Posterior cingulate gyrus (tissue), 11 donors: ENCODE data around the gene TLL2.
A peak's percentile ranks its signal among the peaks of the same experiment; 100 is the strongest.

Experiments used
- DNase-seq, 10 donors: peaks; one replicate each; pipeline versions ENCODE4 v3.0.0 to v3.0.0-alpha.2; 2020 to 2021; ENCODE audit warnings: mixed read lengths in 3 of 10
- intact Hi-C: fragments of 100-400 bp; cut with DNase I; formaldehyde crosslinking; loops from one replicate; pipeline ENCODE4 v1.15.1; 2023

Gene TLL2

DNA sequence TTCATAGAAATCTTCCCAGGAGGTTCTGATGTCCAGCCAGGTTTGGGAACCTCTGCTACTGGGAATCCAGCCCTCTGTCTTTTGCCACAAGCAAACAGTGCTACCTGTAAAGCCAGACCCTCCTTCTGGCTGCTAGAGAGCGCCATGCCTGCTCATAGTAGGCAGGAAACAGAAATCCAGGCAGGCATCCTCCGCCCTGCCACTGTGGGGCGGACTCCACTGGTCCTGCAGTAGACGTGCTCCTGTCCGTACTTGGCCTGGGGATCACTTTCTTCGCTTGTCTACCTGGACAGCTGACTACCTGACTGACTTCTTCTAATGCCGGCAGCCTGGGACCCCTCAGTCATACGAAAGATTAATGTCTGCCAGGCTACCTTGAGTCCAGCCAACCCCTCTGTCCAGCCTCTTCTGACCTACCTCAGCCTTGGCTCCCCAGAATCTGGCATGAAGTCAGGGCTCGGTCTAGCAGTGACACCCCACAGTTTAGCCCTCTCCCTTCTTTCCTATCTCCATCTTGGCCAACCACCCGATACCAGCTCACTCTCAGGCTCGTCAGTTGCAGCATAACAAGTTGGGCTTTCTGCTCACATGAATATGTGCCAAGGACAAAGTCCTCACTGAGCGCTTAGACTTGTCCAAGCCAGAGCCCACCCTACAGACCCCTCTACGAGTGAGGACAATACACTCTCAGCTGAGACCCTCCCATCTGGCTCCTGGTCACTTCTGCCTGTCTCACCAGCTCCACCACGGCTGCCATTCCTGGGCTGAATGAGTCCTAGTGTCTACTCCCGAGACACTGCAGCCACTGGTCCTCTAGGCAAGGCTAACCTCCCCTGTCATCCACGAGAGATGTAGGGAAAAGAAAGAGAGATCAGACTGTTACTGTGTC, 111.1 kb downstream of the TLL2 start:
- DNase-seq, result no peak
- intact Hi-C loops, result no loop called here

DNA sequence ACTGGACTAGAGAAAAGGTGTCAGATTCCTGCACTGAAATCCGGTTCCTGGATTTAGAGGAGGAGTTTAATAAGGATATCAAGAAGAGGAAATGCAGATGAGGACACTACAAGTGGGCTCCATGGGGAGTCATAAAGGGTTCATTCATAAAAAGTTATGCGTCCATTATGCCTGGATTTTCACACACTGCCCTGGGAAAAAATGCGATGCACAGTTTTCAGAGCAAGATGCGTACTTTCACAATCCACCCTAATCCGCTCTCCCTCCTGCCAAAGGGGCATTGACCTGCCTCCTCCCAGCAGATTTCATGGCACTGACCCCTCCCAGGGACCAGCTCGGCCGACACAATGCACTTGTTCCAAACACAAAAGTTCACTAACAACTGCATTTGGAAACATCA, 112.7 kb downstream of the TLL2 start:
- peak in 2 of 10 donors; percentile 38 to 86 for DNase-seq
- intact Hi-C loops, result no loop called here

DNA sequence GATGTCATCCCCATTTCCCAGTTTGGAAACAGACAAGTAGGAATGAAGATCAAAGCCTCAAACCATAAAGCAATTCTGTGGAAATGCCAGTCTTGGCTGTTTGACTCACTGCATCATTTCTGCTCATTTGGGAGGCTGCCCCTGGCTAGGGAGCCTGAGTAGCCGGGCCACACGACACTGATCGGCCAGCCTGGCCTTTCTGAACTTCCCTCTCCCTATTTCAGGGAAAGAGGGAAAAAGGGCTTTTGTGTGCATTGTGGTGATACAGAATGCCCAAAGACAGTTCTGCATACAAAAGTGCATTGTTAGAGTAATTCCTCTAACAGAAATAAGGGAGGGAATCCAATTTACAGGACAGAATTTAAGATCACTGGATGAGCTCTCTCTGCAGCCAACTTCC, 113.3 kb downstream of the TLL2 start:
- intact Hi-C loops, result no loop called here
- peak in 6 of 10 donors; percentile 32 to 92 (median 66) for DNase-seq

DNA sequence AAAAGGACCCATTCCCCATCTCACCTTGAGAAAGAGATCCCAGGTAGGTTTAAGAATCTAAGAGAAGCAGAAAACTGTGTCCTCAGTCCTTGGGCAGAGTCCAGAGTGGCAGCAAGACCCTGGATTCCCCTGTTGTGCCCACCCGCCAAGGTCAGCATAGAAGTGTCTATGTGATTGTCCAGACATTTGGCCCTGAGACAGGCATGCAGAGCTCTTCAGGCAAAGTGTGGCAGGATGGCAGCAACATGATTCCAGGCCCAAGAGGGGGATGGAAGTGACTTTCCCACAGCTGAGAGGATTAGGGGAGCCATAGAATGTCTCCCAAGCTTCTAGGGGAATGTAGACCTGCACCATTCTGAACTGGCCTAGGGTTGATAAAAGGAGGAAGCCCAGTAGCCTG, 115.8 kb downstream of the TLL2 start:
- DNase-seq, result no peak
- intact Hi-C loops, result loop anchor here (5.0 kb wide), 2 partner anchors 159 to 434 kb away; partner anchors contain the start of gene LCOR

DNA sequence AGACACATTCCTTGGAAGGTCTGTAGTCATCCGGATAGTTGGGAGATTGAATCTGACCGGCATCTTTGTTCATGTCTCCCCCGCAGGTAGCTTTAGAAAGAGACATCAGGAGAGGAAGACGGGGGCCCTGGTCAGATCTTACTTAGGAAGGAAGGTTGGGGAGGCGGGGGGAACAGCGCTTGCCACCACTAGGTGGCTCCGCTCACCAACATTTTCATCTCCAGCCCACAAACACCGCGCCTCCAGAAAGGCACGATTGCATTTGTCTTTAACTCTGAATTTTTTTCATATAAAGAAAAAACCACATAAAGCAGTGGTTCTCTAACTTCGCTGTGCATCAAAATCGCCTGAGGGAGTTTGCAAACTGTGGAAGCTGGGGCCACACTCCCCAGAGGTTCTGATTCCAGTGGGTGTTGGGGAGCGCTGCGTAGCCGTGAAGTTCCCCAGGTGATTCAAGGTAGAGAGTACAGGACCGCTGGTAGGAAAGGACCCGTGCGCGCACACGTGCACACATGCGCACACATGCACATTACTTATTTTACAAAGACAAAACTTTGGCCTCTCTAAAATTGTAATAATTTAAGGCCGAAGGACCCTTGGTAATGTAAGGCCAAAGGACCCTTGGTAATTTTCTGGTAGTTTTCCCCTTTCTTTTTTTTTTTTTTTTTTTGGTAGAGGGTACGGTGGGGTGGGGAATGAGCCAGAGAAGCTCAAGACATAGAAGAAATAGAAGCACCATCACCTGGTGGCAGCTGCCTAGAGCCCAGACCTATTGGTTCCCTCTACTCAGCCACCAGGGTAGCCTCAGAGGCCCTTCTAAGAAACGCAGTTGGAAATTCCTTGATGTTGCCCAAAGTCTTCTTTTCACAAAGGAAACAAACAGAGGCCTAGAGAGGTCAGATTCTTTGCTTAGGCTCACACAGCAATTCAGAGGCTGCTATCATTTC, 117.5 kb downstream of the TLL2 start:
- DNase-seq, result peak; percentile 53 to 96 (median 74)
- intact Hi-C loops, result loop anchor here (1.0 to 5.0 kb wide), 4 partner anchors 21 to 436 kb away; partner anchors contain the start of genes LCOR and TLL2

DNA sequence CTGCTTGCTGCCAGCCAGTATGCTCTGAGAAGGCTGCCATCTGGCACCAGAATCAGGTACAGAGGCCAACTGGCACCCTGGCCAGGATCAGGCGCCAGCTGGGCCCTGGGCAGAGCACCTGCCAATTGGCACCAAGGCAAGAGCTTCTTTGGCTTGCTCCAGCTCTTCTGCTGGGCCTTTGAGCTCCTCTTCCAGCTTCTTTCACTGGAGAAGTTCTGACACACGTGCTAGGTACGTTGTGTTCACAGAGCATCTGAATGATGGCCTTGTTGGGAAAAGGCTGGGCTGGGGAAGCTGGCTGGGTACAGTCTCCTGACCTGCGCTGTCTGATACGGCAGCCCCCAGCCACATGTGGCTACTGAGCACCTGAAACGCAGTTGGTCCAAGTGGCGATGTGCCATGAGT, 123.3 kb downstream of the TLL2 start:
- intact Hi-C loops, result no loop called here
- DNase-seq, result peak; percentile 67 to 96 (median 78)

DNA sequence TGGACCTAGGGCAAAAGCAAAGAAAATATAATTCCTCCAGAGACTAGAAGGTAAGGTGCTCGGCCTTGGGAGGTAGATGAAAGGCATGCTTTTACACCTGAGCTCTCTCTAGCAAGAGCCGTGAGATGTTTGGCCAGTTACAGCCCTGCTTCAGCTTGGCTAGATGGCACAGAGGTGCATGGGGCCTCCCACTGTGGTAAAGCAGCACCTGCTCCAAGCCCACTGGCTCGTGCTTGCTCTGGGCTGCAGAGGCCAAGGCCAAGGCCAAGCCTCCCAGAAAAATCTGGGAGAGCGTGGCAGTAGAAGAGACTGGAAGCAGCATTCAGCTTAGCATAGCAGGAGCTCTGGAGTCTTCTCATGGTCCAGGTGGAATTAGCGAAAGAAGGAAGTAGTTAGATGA, 123.9 kb downstream of the TLL2 start:
- intact Hi-C loops, result no loop called here

DNA sequence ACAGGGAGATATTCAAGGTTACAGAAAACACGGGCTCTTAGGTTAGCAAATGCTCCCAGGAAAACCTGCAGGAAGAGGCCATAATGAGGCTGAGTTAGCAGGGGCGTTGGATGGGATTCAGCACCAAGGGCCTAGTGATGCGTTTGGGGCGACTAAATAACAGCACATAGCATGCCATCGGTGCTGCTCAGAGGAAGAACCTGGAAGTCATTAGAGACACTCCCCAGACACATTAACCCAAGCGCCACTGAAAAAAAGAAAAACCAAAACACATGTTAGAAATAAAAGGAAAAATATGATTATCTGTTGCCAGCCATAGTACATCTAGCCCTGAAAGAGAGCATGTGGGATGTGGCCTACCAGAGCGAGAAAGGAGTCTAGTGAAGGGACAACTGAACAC, 126.1 kb downstream of the TLL2 start:
- intact Hi-C loops, result no loop called here
- DNase-seq, result no peak

More for the DNA sequence above, 123.9 kb downstream of the TLL2 start:
- DNase-seq, result peak in 1 of 10 donors; percentile 52

DNA sequence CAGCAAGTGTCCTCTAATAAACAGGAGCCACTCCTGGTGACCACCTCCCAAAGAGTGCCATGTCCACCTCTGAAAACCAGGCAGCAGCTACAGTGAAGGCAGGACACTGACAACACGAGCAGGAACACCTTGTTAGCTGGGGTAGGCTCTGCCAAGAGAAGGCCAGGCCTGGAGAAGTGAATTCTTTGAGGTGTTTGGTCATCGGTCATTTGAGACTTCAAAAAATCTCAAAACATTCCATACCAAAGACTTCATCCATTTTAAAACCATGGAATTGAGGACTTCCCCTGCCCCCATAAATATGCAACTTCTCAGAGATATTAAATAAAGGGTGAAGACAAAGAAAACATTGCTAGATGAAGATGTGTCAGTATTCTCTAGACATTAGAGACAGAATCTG, 126.6 kb downstream of the TLL2 start:
- intact Hi-C loops, result no loop called here
- DNase-seq, result no peak

DNA sequence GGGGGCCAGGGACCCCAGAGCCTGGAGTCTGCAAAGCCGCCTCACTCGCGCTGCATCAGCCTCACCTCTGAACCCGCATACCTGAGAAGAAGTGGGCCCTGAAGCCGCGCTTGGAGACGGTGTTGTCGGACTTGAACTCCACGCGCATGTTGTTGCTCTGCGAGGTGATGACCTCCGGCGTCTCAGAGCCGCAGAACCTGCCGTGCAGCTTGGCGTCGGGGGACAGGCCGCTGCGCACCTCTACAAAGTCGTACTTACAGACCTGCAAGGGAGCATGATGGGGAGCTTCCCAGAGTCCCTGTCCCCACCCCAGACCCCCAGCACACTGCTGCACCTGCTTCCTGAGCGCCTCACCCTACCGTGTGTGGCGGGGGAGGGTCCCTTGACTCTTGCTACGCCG, 129.2 kb downstream of the TLL2 start:
- DNase-seq, result no peak
- intact Hi-C loops, result no loop called here

DNA sequence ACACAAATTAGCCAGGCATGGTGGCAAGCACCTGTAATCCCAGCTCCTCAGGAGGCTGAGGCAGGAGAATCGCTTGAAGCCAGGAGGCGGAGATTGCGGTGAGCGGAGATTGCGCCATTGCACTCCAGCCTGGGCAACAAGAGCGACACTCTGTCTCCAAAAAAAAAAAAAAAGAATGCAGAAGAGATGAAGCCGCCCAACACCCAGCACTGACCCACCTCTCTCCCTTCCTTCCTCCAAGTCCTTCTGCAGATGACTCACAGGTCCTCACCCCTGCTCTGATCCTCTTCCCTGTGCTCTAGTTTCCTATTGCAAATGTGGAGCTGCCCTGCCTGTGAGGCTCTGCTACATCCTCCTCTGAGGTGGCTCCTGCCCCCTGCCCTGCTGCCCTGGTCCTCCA, 132.9 kb downstream of the TLL2 start:
- intact Hi-C loops, result no loop called here
- DNase-seq, result no peak

DNA sequence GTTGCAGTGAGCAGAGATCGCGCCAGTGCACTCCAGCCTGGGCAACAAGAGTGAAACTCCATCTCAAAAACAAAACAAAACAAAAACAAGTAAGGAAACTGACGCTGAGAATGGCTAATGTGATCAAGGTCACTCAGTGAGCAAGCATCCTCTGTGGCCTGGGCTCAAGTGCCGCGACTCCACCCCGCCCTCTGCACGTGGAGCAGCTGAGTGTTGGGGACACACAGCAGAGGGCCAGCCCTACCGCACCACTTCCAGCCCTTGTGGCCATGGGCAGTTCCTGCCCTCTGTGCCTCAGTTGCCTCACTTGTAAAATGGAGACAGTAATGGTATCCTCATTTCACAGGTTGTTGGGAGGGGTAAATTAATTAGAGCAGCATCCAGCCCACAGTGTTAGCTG, 134.0 kb downstream of the TLL2 start:
- DNase-seq, result peak in 2 of 10 donors; percentile 59 to 81
- intact Hi-C loops, result loop anchor here (5.0 to 10.0 kb wide), 4 partner anchors 133 to 645 kb away; partner anchors contain the start of genes TLL2 and TM9SF3

DNA sequence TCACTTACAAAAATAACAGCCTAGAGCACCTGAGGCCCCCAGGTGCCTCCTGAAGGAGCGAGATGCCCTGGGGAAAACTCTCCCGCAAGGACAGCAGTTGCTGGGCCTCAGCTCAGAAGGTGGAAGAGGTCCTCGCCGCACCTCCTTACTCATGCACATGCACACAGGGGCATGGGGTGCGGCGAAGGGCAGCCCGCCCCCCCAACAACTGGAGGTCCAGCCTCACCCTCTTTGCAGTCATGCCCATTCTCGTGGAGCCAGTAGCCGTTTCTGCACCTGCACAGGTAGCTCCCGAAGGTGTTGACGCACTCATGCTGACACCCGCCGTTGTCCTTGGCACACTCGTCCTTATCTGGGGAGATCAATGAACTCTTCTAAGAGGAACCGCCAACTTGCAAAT, 135.0 kb downstream of the TLL2 start:
- intact Hi-C loops, result loop anchor here (5.0 to 10.0 kb wide), 4 partner anchors 134 to 646 kb away; partner anchors contain the start of genes TLL2 and TM9SF3
- peak in 1 of 10 donors; percentile 84 for DNase-seq

DNA sequence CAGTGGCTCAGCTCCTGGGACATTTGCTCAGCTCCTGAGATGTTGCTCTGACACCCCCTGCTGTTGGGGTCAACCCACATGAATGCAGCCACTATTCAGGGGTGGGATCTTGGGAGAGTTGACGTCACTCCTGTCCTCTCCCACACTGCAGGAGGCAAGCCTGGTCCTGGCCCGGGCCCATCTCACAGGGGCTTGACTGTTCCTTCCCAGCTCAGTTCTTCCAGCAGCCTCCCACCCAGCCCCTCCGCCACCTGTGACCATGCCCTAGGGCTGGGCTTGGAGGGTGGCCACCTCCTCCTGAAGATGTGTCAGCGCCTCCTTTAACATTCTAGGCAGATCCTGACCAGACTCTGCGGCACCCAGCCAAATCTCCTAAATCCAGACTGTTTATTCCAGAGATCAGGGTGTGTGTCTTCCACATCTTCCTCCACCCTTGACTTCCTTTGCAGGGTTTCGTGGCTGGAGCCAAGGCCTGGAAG, 135.9 kb downstream of the TLL2 start:
- DNase-seq, result peak in 2 of 10 donors; percentile 12 to 82

DNA sequence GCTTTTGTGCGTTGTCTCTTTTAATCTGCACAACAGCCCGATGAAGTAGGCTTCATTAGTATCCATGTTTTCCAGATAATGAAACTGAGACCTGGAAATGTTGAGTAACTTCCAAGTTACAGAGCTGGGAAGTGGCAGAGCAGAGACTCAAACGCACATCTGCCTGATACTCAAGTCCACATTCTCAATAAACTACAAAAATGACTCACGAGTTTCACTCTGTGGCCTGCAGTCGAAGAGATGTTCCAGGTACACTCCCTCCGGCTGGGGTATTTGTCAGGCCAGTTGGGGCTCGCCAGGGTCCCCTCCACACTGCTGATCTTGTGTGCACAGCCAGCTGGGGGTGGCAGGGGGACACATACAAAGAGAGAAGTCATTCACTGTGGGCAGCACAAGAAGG, 137.2 kb downstream of the TLL2 start:
- intact Hi-C loops, result loop anchor here (5.0 to 10.0 kb wide), 4 partner anchors 136 to 648 kb away; partner anchors contain the start of genes TLL2 and TM9SF3
- peak in 1 of 10 donors; percentile 29 for DNase-seq

More for the DNA sequence above, 135.9 kb downstream of the TLL2 start:
- intact Hi-C loops, result loop anchor here (5.0 to 10.0 kb wide), 4 partner anchors 134 to 647 kb away; partner anchors contain the start of genes TLL2 and TM9SF3

DNA sequence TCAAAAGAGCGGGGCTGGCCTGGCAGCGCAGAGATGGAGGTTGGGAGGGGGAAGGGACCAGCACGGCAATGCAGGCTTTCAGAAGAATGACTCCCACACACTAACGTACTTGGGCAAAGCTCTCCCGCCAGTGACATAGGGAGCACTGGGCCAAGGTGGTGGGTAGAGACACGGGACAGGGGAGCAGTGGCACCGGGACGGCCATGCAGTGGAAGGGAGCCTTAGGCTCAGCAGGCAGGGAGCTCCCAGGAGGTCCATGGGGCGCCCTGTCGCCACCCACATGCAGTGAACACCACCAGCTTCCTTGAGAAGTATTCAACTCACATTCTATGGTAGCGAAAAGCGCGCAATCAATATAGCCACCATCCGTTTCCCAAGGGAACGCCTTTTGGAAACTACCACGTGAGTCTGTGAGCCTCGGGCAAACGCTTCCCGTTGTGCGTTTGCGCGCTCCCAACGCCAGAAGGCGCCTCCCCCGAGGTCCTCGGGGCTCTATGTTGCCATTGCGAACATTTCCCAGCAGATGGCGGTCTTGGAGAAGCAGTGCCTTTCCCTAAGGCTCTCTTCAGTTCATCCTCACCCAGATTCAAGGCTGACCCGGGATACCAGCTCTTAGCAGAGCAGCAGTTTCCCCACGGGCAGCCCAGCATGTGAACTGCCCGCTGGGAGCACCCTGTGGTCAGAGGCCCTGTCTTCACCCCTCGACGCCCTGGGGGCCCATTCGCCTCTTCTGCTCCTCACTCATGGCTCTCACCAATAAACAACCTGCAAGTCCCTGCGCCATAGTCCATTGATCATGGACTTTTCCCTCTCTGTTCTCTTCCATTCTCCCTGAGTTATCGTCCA, 138.5 kb downstream of the TLL2 start:
- peak; percentile 80 to 98 (median 92) for DNase-seq
- intact Hi-C loops, result loop anchor here (1.0 to 10.0 kb wide), 6 partner anchors 20 to 650 kb away; partner anchors contain the start of genes TLL2 and TM9SF3

DNA sequence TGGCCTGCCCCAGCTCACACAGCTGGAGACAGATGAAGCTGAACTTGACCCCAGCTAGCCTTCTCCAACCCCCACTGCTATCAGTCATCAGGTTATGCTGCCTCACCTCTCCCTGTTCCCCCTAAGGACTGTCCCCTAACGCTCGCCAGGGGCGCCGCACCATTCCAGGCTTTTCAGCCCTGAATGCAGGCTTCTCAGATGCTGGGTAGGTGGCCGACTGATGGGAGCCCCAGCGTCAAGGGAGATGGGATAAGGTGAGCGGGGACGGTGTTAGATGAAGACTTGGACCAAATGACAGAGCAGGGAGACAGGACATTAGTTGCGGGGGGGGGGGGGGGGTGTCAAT, 139.1 kb downstream of the TLL2 start:
- intact Hi-C loops, result loop anchor here (2.0 to 10.0 kb wide), 3 partner anchors 40 to 650 kb away; partner anchors contain the start of gene TM9SF3
- DNase-seq, result peak in 3 of 10 donors; percentile 39 to 88 (median 82)

DNA sequence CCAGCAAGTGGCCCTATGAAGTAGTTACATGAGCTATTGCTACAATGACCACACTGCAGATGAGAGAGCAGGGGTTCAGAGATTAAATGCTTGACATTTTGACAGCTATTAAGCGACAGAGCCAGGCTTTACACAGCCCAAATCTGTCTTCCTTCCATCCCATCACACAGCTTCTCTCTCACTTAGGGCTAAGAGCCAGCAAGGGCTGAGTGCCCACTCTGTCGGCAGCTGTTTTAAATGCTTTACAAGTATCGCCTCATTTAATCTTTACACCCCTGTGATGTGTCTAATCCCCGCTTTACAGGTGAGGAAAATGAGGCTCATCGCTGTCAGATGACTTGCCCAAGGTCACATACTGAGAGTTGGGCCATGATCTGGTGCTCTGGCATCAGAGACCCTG, 139.7 kb downstream of the TLL2 start:
- intact Hi-C loops, result loop anchor here (2.0 to 10.0 kb wide), 3 partner anchors 39 to 651 kb away; partner anchors contain the start of gene TM9SF3
- DNase-seq, result no peak

DNA sequence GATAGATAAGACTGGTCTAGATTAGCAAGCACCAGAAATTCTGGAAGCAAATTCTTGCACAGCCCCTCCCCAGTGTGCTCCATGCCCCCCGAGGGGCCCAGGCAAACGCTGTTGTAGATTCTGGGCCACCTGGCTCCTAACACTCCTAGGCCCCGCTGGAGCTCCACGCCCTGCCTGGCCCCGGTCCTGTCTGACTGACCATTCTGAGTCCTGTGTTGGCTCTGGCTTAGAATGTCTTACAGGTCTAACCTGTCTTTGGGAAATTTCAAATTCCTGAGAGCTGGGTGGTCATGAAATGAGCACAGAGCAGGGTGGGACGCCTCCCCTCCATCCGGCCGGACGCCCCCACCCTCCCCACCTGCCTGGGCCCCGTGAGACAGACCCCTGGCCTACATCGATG, 142.4 kb downstream of the TLL2 start:
- intact Hi-C loops, result loop anchor here (10.0 kb wide), 2 partner anchors 213 to 653 kb away; partner anchors contain the start of gene TM9SF3
- peak in 1 of 10 donors; percentile 56 for DNase-seq
